Measurements from ENCODE around the gene GRHPR.

GRCh38 chr9:37466037-37466709 is 43.7 kb downstream of the GRHPR start:
- TF ChIP-seq POLR2A (IDR thresholded peaks at IDR 0.05; ENCODE audit: low read depth, low read length), result no peak
- peak; percentile 71; the same call in 1 of the 2 replicates for TF ChIP-seq POLR2AphosphoS5 (IDR thresholded peaks at IDR 0.05; ENCODE audit: low read depth, low read length)
- TF ChIP-seq POU2F2 (IDR thresholded peaks at IDR 0.05; ENCODE audit: low read depth, low read length), result no peak
- TF ChIP-seq TAF1 (IDR thresholded peaks at IDR 0.05; ENCODE audit: low read depth, low read length), result no peak

Data from GM12891 (cell line).